ENCODE results near the gene CASZ1.

The CASZ1 gene

DNA sequence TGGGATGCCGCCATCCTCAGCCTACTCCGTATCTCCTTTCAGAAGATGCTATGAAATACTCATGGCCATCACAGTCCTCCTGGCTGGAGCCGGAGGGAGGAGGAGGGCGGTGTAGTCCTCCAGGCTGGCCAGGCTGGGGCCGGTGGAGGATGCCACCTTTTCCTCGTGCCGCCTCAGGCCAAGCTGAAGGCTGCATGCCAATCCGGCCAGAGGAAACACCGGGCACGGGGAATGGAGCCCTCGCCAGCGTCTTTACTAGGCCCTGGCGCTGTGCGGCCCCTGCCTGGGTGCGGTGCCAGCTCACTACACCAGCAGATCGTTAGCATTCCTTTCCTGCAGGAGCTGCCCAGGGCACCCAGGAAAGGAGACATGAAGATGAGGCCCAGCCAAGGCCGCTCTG lies 70.1 kb downstream of the CASZ1 start:
- H3K36me3 ChIP-seq (replicated peaks), result no peaks in the 10 kb centered on the region

DNA sequence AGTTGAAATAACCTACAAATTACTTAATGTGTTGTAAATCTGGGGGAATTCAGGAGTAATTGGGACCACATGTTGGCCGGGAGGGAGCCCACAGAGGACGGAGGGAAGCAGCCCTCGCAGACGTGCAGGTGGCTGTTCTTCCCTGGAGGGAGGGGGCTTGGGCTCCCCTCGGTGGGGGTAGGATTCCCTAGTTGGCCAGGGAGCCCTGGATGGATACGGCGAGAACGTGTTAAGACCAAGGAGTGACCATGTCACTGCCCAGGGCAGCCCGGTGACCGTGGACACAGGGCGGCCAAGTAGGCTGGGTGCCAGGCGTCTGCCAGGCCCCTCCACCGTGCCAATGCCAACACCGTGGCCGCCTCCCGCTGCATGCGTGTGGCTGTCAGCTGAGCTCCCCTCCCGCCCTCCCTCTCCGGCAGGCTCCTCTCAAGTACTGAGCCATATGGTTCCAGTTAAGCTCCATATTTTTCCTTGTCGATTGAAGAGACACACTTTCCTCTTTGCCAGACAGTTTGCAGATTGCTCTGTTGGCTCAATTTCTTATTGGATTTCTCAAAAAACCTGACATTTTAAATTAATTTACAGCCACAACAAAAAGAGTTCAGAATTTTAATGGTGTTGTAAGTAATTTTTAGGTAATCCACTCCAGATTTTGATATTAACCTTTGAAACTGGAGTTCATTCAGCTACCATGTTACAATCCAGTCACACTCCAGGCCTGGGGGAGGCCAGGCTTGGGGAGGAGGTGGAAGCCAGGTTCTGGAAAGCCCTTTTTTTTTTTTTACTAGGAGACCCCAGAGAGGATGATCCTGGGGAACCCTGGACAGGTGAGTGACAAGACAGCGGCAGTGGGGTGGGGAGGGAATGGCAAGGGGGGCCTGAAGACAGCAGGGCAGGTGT lies 71.2 kb downstream of the CASZ1 start:
- TF ChIP-seq, protein P1, sequence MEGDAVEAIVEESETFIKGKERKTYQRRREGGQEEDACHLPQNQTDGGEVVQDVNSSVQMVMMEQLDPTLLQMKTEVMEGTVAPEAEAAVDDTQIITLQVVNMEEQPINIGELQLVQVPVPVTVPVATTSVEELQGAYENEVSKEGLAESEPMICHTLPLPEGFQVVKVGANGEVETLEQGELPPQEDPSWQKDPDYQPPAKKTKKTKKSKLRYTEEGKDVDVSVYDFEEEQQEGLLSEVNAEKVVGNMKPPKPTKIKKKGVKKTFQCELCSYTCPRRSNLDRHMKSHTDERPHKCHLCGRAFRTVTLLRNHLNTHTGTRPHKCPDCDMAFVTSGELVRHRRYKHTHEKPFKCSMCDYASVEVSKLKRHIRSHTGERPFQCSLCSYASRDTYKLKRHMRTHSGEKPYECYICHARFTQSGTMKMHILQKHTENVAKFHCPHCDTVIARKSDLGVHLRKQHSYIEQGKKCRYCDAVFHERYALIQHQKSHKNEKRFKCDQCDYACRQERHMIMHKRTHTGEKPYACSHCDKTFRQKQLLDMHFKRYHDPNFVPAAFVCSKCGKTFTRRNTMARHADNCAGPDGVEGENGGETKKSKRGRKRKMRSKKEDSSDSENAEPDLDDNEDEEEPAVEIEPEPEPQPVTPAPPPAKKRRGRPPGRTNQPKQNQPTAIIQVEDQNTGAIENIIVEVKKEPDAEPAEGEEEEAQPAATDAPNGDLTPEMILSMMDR (IDR thresholded peaks at IDR 0.05; ENCODE audit: low read depth, low read length, missing control alignments), result no peak
- no peaks in the 10 kb centered on the region for H3K36me3 ChIP-seq (replicated peaks)
- no peak overlapping the region for H3K27ac ChIP-seq
- DNase-seq, result no peak
- H3K27me3 ChIP-seq (replicated peaks), result peaks cover 11% of the 10 kb centered on the region
- no peak overlapping the region for H3K4me3 ChIP-seq (ENCODE audit: low read depth, low read length)
- in situ Hi-C loops (cut with HindIII; ENCODE audit: low pct_ligation_motif_present, low sequenced_read_pairs), result no loop called here

More for the DNA sequence above, 70.1 kb downstream of the CASZ1 start:
- in situ Hi-C loops (cut with HindIII; ENCODE audit: low pct_ligation_motif_present, low sequenced_read_pairs), result no loop called here
- peaks cover 11% of the 10 kb centered on the region for H3K27me3 ChIP-seq (replicated peaks)
- TF ChIP-seq, protein P1 (IDR thresholded peaks at IDR 0.05; ENCODE audit: low read depth, low read length, missing control alignments), result no peak
- no peak overlapping the region for H3K27ac ChIP-seq
- no peak for DNase-seq
- no peak overlapping the region for H3K4me3 ChIP-seq (ENCODE audit: low read depth, low read length)

DNA sequence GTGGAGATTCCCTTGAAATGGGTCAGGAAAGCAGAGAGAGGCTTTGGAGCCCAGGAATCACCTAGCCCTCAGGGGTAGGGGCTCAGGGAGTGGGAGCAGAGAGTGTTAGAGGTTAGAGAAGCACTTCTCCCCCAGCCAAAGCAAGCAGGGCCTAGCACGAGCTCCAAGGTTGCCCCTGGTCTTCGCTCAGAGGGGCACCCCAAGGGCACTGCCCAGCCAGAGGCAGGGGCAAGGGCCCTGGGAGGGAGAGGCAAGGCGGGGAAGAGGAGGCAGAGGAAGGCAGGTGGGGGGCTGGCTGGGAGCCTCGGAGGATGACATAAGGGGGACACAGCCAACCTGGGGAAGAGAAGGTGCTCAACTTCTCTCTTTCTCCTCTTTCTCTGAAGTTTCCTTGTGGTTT lies 71.9 kb downstream of the CASZ1 start:
- TF ChIP-seq, protein P1 (IDR thresholded peaks at IDR 0.05; ENCODE audit: low read depth, low read length, missing control alignments), result no peak
- peaks cover 11% of the 10 kb centered on the region for H3K27me3 ChIP-seq (replicated peaks)
- no peak for DNase-seq
- no peaks in the 10 kb centered on the region for H3K36me3 ChIP-seq (replicated peaks)
- no peak overlapping the region for H3K27ac ChIP-seq
- in situ Hi-C loops (cut with HindIII; ENCODE audit: low pct_ligation_motif_present, low sequenced_read_pairs), result no loop called here
- H3K4me3 ChIP-seq (ENCODE audit: low read depth, low read length), result no peak overlapping the region

DNA sequence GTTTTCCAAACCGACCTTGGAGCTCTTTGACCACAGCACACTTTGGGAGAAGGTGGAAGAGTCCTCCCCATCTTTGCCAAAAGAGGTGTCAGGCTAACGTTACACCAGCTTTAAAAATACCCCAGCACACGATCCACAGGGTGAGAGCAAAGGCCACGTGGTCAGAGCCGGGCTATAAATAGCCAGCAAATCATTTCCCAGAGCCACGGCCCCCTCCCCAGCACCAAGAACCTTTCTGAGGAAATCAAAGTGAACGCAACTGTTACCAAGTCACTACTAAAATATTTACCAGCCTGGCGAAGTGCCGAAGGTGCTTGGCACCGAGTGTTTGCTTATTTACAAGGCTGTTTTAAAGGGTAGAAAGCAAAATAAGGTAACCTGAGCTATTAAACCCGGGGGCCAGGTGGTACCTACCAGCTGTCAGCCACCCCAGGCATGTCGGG lies 72.4 kb downstream of the CASZ1 start:
- no peak overlapping the region for H3K27ac ChIP-seq
- no peaks in the 10 kb centered on the region for H3K36me3 ChIP-seq (replicated peaks)
- H3K4me3 ChIP-seq (ENCODE audit: low read depth, low read length), result no peak overlapping the region
- in situ Hi-C loops (cut with HindIII; ENCODE audit: low pct_ligation_motif_present, low sequenced_read_pairs), result no loop called here
- TF ChIP-seq, protein P1 (IDR thresholded peaks at IDR 0.05; ENCODE audit: low read depth, low read length, missing control alignments), result no peak
- DNase-seq, result peak; percentile 5
- H3K27me3 ChIP-seq (replicated peaks), result peaks cover 13% of the 10 kb centered on the region

DNA sequence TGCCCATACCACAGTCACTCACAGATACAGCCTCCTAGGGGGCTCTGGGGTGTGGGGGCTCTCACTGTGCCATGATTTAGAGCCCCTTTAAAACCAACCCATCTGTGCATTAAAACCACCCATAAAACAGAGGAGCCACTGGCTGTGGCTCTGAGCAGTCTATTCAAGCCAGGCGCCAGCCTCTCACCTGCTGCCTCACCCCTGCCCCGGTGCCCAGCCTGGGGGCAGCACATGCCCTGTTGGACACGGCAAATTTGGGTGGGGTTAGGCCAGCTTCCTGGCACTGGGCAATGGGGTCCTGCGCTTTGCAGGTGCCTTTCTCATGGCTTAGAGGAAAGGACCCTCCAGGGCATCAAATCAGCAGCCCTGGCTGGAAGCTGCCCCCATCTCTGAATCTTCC lies 73.1 kb downstream of the CASZ1 start:
- DNase-seq, result no peak
- TF ChIP-seq, protein P1 (IDR thresholded peaks at IDR 0.05; ENCODE audit: low read depth, low read length, missing control alignments), result no peak
- H3K36me3 ChIP-seq (replicated peaks), result no peaks in the 10 kb centered on the region
- in situ Hi-C loops (cut with HindIII; ENCODE audit: low pct_ligation_motif_present, low sequenced_read_pairs), result no loop called here
- peaks cover 17% of the 10 kb centered on the region for H3K27me3 ChIP-seq (replicated peaks)
- no peak overlapping the region for H3K4me3 ChIP-seq (ENCODE audit: low read depth, low read length)
- no peak overlapping the region for H3K27ac ChIP-seq
